Chondrocyte (in vitro differentiated cells): ENCODE results near the gene NFIA. TPM values are rescaled to one million over a fixed set of nuclear protein-coding genes. Genes with fewer than 3 reads are reported as not detected.

Source experiments
- DNase-seq: peaks from one replicate; pipeline ENCODE4 v3.0.0; 2021; ENCODE audit warnings: mixed read lengths, low spot score
- H3K27ac Mint-ChIP-seq: one replicate; pipeline ENCODE4 v1.8.0; 2021; ENCODE audit warnings: mild to moderate bottlenecking, moderate library complexity, mixed read lengths; ENCODE audit not compliant: unreplicated experiment
- H3K27me3 Mint-ChIP-seq: 2 replicates; pipeline ENCODE4 v1.8.0; 2021; ENCODE audit warnings: low read depth, mixed read lengths
- H3K36me3 Mint-ChIP-seq: 2 replicates; pipeline ENCODE4 v1.8.0; 2021; ENCODE audit warnings: low read depth, mixed read lengths
- H3K4me1 Mint-ChIP-seq: 2 replicates; pipeline ENCODE4 v1.8.0; 2021; ENCODE audit warnings: low read depth, mild to moderate bottlenecking, mixed read lengths
- H3K4me3 Mint-ChIP-seq: one replicate; pipeline ENCODE4 v1.8.0; 2021; ENCODE audit warnings: mild to moderate bottlenecking, moderate library complexity, mixed read lengths; ENCODE audit not compliant: unreplicated experiment
- H3K9me3 Mint-ChIP-seq: 2 replicates; pipeline ENCODE4 v1.8.0; 2021; ENCODE audit warnings: low read depth, mixed read lengths
- total RNA-seq: library from RNA; stranded (reverse); gene quantifications from 3 replicates; pipeline ENCODE4 v1.2.1, GENCODE V29; 2021
- TF ChIP-seq, protein P1 (sequence below): fragments of 200-600 bp; sonication (generic); IDR thresholded peaks from 2 replicates; pipeline ENCODE4 v1.5.0; 2021; ENCODE audit warnings: antibody characterized with exemption, mild to moderate bottlenecking, moderate library complexity

NFIA gene
- total RNA-seq, 1 donor from 2014 or later, result 43.0 TPM

DNA sequence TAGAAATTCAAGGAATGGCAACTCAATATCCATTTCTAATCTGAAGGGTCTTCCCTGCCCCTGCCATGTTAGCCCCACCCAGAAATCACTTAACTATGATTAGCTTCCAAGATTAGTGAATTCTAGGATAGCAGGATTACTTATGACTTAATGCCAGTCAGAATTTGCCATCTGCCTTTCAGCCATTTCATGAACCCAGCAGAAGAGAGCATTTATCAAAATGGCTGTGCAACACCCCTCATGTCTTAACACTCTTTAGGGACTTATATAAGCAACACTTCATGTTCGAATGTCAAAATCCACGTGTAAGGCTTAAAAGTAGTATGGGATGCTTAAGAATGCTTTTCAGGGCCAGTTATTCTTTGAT lies 288.5 kb downstream of the NFIA start:
- peak overlapping the region; percentile 71 for H3K27ac Mint-ChIP-seq
- H3K36me3 Mint-ChIP-seq, result peaks cover 10% of the 10 kb centered on the region
- H3K4me1 Mint-ChIP-seq, result peaks cover 14% of the 10 kb centered on the region
- no peaks in the 10 kb centered on the region for H3K27me3 Mint-ChIP-seq
- no peak overlapping the region for H3K4me3 Mint-ChIP-seq
- DNase-seq, result no peak
- TF ChIP-seq, protein P1, sequence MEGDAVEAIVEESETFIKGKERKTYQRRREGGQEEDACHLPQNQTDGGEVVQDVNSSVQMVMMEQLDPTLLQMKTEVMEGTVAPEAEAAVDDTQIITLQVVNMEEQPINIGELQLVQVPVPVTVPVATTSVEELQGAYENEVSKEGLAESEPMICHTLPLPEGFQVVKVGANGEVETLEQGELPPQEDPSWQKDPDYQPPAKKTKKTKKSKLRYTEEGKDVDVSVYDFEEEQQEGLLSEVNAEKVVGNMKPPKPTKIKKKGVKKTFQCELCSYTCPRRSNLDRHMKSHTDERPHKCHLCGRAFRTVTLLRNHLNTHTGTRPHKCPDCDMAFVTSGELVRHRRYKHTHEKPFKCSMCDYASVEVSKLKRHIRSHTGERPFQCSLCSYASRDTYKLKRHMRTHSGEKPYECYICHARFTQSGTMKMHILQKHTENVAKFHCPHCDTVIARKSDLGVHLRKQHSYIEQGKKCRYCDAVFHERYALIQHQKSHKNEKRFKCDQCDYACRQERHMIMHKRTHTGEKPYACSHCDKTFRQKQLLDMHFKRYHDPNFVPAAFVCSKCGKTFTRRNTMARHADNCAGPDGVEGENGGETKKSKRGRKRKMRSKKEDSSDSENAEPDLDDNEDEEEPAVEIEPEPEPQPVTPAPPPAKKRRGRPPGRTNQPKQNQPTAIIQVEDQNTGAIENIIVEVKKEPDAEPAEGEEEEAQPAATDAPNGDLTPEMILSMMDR, result no peak
- no peaks in the 10 kb centered on the region for H3K9me3 Mint-ChIP-seq

DNA sequence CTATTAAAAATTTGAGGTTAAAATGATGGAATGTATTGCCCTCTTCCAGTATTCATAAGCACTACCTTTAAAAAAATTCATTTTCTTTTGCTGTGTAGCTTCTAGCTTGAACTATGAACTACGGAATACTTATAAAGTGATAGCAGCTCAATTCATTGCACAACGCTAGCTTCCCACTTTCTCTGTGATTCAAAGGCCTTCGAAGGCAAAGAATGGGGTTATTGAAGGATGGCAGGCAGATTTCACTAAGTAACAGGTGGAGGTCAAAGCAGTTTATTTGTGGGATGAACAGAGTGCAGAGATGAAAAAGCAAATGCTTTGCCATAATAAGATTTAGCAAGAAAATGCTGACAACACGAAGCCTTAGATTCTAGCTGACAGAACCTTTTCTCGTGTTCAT lies 290.6 kb downstream of the NFIA start:
- peaks cover 10% of the 10 kb centered on the region for H3K36me3 Mint-ChIP-seq
- peaks cover 14% of the 10 kb centered on the region for H3K4me1 Mint-ChIP-seq
- H3K9me3 Mint-ChIP-seq, result no peaks in the 10 kb centered on the region
- no peaks in the 10 kb centered on the region for H3K27me3 Mint-ChIP-seq
- H3K27ac Mint-ChIP-seq, result no peak overlapping the region
- no peak for DNase-seq
- TF ChIP-seq, protein P1, result no peak
- H3K4me3 Mint-ChIP-seq, result no peak overlapping the region

DNA sequence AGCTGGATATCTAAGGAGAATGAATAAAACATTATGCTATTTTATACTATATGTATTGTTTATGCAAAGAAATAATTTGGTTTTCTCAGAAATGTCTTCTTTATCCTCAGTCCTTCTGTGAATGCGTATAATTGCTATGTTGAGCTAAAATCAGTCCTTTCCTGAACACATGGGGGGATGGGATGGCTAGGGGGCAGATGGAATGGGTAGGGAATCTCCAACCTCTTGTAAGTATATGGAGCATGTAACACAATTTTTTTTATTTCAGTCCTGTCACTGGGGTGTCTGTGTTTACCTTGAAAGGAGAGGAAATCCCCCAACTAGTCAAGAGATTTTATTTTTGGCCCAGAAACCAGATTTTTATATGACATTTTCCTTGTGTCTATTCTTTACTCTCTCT lies 291.8 kb downstream of the NFIA start:
- no peak overlapping the region for H3K27ac Mint-ChIP-seq
- no peaks in the 10 kb centered on the region for H3K27me3 Mint-ChIP-seq
- TF ChIP-seq, protein P1, result no peak
- H3K4me3 Mint-ChIP-seq, result no peak overlapping the region
- no peak for DNase-seq
- H3K36me3 Mint-ChIP-seq, result peaks cover 10% of the 10 kb centered on the region
- H3K4me1 Mint-ChIP-seq, result peaks cover 14% of the 10 kb centered on the region
- no peaks in the 10 kb centered on the region for H3K9me3 Mint-ChIP-seq

DNA sequence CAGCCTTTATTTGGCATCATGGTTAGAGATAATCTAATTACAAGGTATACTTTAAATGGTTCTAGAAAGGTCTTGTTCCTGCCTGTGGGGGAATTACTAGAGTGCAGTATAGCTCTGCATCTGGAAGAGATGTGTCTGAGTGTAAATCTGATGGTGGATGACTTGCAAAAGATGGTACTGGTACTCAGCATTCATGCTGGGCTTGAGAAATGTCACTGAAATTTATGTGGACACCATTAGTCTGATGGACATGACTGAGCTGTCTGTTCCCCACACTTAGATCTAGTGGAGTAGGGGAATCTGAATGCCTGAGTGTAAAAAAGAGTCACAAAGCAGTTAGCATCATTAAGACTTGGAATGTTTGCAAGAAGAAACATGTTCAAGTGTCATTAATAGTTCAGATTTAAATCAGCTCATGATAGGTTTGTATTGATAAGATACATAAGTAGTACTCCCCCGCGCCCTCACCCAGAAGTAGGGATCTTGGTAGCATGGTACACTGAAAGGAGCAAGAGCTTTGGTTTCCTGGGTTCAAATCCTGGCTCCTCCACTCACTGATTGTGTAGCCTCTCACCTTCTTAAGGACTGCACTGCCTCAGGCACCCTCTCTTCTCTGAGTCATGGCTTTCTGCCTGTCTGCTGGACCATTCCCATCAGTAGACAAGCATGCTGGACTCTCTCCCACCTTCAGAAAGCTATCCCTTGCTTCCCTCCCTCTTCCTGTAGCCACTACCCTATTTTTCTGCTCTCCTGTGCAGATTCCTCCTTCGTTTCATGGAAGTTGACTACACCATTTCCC lies 292.9 kb downstream of the NFIA start:
- no peak overlapping the region for H3K27ac Mint-ChIP-seq
- H3K9me3 Mint-ChIP-seq, result no peaks in the 10 kb centered on the region
- H3K4me3 Mint-ChIP-seq, result no peak overlapping the region
- H3K27me3 Mint-ChIP-seq, result no peaks in the 10 kb centered on the region
- peaks cover 10% of the 10 kb centered on the region for H3K36me3 Mint-ChIP-seq
- DNase-seq, result no peak
- TF ChIP-seq, protein P1, result no peak
- peaks cover 14% of the 10 kb centered on the region for H3K4me1 Mint-ChIP-seq

DNA sequence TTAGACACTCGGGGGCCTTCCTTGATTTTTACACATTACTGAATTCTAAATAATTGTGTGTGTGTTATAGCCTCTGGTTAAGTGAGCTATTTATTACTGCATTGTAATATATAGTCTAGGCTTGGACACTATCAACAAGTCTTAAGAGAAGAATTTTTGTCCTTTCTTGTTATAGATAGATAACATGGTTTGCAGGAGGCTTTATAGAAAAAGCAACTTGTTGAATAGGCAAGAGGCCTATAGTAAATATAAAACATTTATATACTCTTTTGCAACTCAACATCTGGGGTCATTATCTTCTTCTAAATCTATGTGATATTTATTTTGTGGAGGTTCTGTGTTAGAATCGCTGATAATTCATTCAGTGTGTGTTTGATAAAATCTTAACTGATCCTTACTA lies 293.8 kb downstream of the NFIA start:
- Mint-ChIP-seq H3K36me3 (peaks cover 3% of the 10 kb centered on the region), H3K4me1 (peaks cover 12% of the 10 kb centered on the region)

More for the DNA sequence above, 293.8 kb downstream of the NFIA start:
- DNase-seq, result no peak
- TF ChIP-seq, protein P1, result no peak
- H3K9me3 Mint-ChIP-seq, result no peaks in the 10 kb centered on the region
- no peak overlapping the region for H3K27ac Mint-ChIP-seq
- H3K4me3 Mint-ChIP-seq, result no peak overlapping the region
- no peaks in the 10 kb centered on the region for H3K27me3 Mint-ChIP-seq
